GM12892 (cell line): ENCODE data around the gene SPPL2C.

Experiments used
- POLR2A ChIP-seq: IDR thresholded peaks from 2 replicates; pipeline ENCODE4 v1.6.1; 2011; ENCODE audit warnings: low read depth, low read length, control low read depth
- POLR2AphosphoS5 ChIP-seq: IDR thresholded peaks from 2 replicates; pipeline ENCODE4 v1.6.1; 2011; ENCODE audit warnings: low read depth, low read length, control low read depth
- TAF1 ChIP-seq: IDR thresholded peaks from 2 replicates; pipeline ENCODE4 v1.6.1; 2011; ENCODE audit warnings: low read depth, mild to moderate bottlenecking, control low read depth, low read length, borderline replicate concordance

DNA sequence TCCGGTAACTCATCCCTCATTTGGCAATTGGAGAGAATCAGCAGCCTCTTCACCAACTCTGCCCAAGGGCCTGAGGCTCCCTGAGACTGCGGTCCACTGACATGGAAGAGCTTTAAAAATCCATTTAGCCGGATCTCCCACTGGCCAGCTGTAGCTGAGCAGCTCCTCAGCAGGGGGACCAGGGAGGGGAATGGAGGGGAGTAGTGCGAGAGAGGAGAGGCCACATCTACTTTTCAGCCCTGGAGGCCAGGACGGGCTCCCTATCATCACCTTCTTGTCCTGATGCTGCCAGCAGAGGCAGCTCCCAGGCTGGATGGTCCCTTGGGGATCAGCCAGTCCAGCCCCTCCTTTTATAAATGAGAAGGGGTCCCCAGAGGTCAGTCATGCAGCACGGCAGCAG, 25.0 kb upstream of the SPPL2C start:
- TF ChIP-seq POLR2A (no peak), POLR2AphosphoS5 (no peak), TAF1 (no peak)
